Neural progenitor cell (in vitro differentiated cells): Measurements from ENCODE around the gene ATP11A. TPM values are rescaled to one million over a fixed set of nuclear protein-coding genes. Genes with fewer than 3 reads are reported as not detected.

Experiments
- DNase-seq: peaks from one replicate; pipeline ENCODE4 v3.0.0-alpha.2; 2016; ENCODE audit warnings: low spot score
- H2AFZ ChIP-seq: fragments of 200-600 bp; sonication (generic); replicated peaks from 2 replicates; pipeline ENCODE4 v1.6.1; 2016; ENCODE audit warnings: antibody characterized with exemption
- H3F3A ChIP-seq: fragments of 200-600 bp; sonication (generic); 2 replicates; pipeline ENCODE4 v1.6.1; 2016; ENCODE audit warnings: antibody characterized with exemption, low read depth
- H3K27ac ChIP-seq: fragments of 200-600 bp; sonication (generic); 2 replicates; pipeline ENCODE4 v1.5.1; 2016; ENCODE audit warnings: mild to moderate bottlenecking
- H3K27me3 ChIP-seq: fragments of 200-600 bp; sonication (generic); 2 replicates; pipeline ENCODE4 v1.6.1; 2016; ENCODE audit warnings: mild to moderate bottlenecking, moderate library complexity
- H3K36me3 ChIP-seq: fragments of 200-600 bp; sonication (generic); 2 replicates; pipeline ENCODE4 v1.5.1; 2016
- H3K4me1 ChIP-seq: fragments of 200-600 bp; sonication (generic); 2 replicates; pipeline ENCODE4 v1.6.1; 2016; ENCODE audit warnings: mixed run types
- H3K4me2 ChIP-seq: fragments of 200-600 bp; sonication (generic); 2 replicates; pipeline ENCODE4 v1.6.1; 2016
- H3K4me3 ChIP-seq: fragments of 200-600 bp; sonication (generic); 2 replicates; pipeline ENCODE4 v1.5.1; 2016
- H3K79me2 ChIP-seq: fragments of 200-600 bp; sonication (generic); 2 replicates; pipeline ENCODE4 v1.6.1; 2016; ENCODE audit warnings: low read depth
- H3K9ac ChIP-seq: fragments of 200-600 bp; sonication (generic); 2 replicates; pipeline ENCODE4 v1.6.1; 2016
- H3K9me3 ChIP-seq: fragments of 200-600 bp; sonication (generic); 2 replicates; pipeline ENCODE4 v1.5.1; 2016; ENCODE audit warnings: low read depth
- H4K20me1 ChIP-seq: fragments of 200-600 bp; sonication (generic); 2 replicates; pipeline ENCODE4 v1.6.1; 2016; ENCODE audit warnings: low read depth
- H3K27ac Mint-ChIP-seq: 3 replicates; pipeline ENCODE4 v1.8.0; 2021; ENCODE audit warnings: mixed read lengths
- H3K27me3 Mint-ChIP-seq: 2 replicates; pipeline ENCODE4 v1.8.0; 2022; ENCODE audit warnings: low read depth, mild to moderate bottlenecking, inconsistent platforms, moderate library complexity, mixed read lengths; ENCODE audit not compliant: insufficient read depth
- H3K36me3 Mint-ChIP-seq: 3 replicates; pipeline ENCODE4 v1.8.0; 2021; ENCODE audit warnings: mixed read lengths
- H3K4me1 Mint-ChIP-seq: 3 replicates; pipeline ENCODE4 v1.8.0; 2021; ENCODE audit warnings: mixed read lengths
- H3K4me3 Mint-ChIP-seq: 3 replicates; pipeline ENCODE4 v1.8.0; 2021; ENCODE audit warnings: mild to moderate bottlenecking, moderate library complexity, mixed read lengths
- H3K9me3 Mint-ChIP-seq: 3 replicates; pipeline ENCODE4 v1.8.0; 2020; ENCODE audit warnings: mixed read lengths
- CTCF ChIP-seq: fragments of 200-600 bp; sonication (generic); IDR thresholded peaks from 2 replicates; pipeline ENCODE4 v1.5.1; 2017; ENCODE audit warnings: antibody characterized with exemption, mild to moderate bottlenecking
- EZH2 ChIP-seq: fragments of 200-600 bp; sonication (generic); IDR thresholded peaks from 2 replicates; pipeline ENCODE4 v1.6.1; 2017; ENCODE audit warnings: antibody characterized with exemption, mild to moderate bottlenecking, moderate library complexity
- EZH2phosphoT487 ChIP-seq: fragments of 200-600 bp; sonication (generic); IDR thresholded peaks from 2 replicates; pipeline ENCODE4 v1.6.1; 2017; ENCODE audit warnings: antibody characterized with exemption
- total RNA-seq: library from RNA; depleted of rRNA; stranded (reverse); fragments of >200 nt; gene quantifications from 2 replicates; pipeline ENCODE4 v1.2.3, GENCODE V29; 2015; ENCODE audit warnings: low replicate concordance

The ATP11A gene
- total RNA-seq, 1 donor from 2014 or later: 12.6 TPM

DNA sequence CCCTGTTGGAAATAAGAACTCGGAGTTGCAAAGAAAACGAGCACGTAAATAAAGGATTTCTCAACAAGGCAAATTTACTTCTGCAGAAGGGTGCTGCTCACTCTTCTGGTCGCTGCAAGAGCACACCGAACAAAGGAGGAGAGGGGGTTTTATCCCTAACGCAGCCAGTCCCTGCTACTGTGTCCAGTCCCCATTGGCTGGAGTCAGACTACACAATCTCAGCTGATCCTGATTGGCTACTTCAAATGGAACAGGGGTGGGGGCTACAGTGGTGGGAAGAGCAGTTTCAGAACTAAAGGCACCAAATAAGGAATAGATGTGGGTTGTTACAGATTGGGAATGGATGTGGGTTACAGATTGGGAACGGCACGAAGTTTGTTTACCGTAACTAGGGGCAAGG lies 215.2 kb downstream of the ATP11A start:
- Histone ChIP-seq H3K9ac (peak overlapping the region; percentile 32), H3K4me3 (peak overlapping the region; percentile 30), H3K4me1 (peaks cover 78% of the 10 kb centered on the region), H3K9me3 (no peaks in the 10 kb centered on the region), H3F3A (peaks cover 66% of the 10 kb centered on the region), H4K20me1 (peaks cover 69% of the 10 kb centered on the region), H3K79me2 (peaks cover 64% of the 10 kb centered on the region), H3K4me2 (peak overlapping the region; percentile 69), H3K36me3 (no peaks in the 10 kb centered on the region), H2AFZ (no peak overlapping the region), H3K27me3 (no peaks in the 10 kb centered on the region), H3K27ac (peak overlapping the region; percentile 96)
- peaks cover 54% of the 10 kb centered on the region for H3K36me3 Mint-ChIP-seq
- peak; percentile 77 for DNase-seq
- peaks cover 3% of the 10 kb centered on the region for H3K27me3 Mint-ChIP-seq
- TF ChIP-seq EZH2phosphoT487 (no peak), EZH2 (no peak)
- H3K4me3 Mint-ChIP-seq: peak overlapping the region; percentile 20
- H3K9me3 Mint-ChIP-seq: peaks cover 8% of the 10 kb centered on the region
- H3K27ac Mint-ChIP-seq: no peak overlapping the region
- H3K4me1 Mint-ChIP-seq: peaks cover 57% of the 10 kb centered on the region

- Histone ChIP-seq H2AFZ (no peak overlapping the region), H3K27me3 (no peaks in the 10 kb centered on the region), H3K36me3 (no peaks in the 10 kb centered on the region), H4K20me1 (peaks cover 63% of the 10 kb centered on the region), H3F3A (peaks cover 66% of the 10 kb centered on the region), H3K4me3 (no peak overlapping the region), H3K9me3 (no peaks in the 10 kb centered on the region), H3K4me1 (peaks cover 76% of the 10 kb centered on the region), H3K9ac (no peak overlapping the region), H3K4me2 (peak overlapping the region; percentile 66), H3K27ac (peak overlapping the region; percentile 96), H3K79me2 (peaks cover 59% of the 10 kb centered on the region)
- H3K4me1 Mint-ChIP-seq: peaks cover 52% of the 10 kb centered on the region
- peaks cover 1% of the 10 kb centered on the region for H3K27me3 Mint-ChIP-seq
- peaks cover 54% of the 10 kb centered on the region for H3K36me3 Mint-ChIP-seq
- H3K4me3 Mint-ChIP-seq: no peak overlapping the region
- H3K27ac Mint-ChIP-seq: peak overlapping the region; percentile 78
- peaks cover 8% of the 10 kb centered on the region for H3K9me3 Mint-ChIP-seq
- no peak for DNase-seq
- TF ChIP-seq CTCF (no peak), EZH2phosphoT487 (peak; percentile 33)
These were observed 215.8 kb downstream of the ATP11A start for GRCh38 chr13:112905619-112905989.

GRCh38 chr13:112905990-112906641 lies 216.3 kb downstream of the ATP11A start:
- Mint-ChIP-seq H3K4me1 (peaks cover 49% of the 10 kb centered on the region), H3K27me3 (no peaks in the 10 kb centered on the region), H3K27ac (peak overlapping the region; percentile 89), H3K36me3 (peaks cover 55% of the 10 kb centered on the region), H3K9me3 (peaks cover 8% of the 10 kb centered on the region), H3K4me3 (no peak overlapping the region)
- H3K4me1 ChIP-seq: peaks cover 71% of the 10 kb centered on the region
- no peak overlapping the region for H2AFZ ChIP-seq
- H3K27ac ChIP-seq: peak overlapping the region; percentile 96
- H3K79me2 ChIP-seq: peaks cover 58% of the 10 kb centered on the region
- H3K9me3 ChIP-seq: no peaks in the 10 kb centered on the region
- H3F3A ChIP-seq: peaks cover 61% of the 10 kb centered on the region
- TF ChIP-seq EZH2 (no peak), CTCF (no peak), EZH2phosphoT487 (no peak)
- H3K4me2 ChIP-seq: peak overlapping the region; percentile 66
- H3K36me3 ChIP-seq: no peaks in the 10 kb centered on the region
- H3K27me3 ChIP-seq: no peaks in the 10 kb centered on the region
- no peak overlapping the region for H3K9ac ChIP-seq
- H3K4me3 ChIP-seq: peak overlapping the region; percentile 13
- H4K20me1 ChIP-seq: peaks cover 58% of the 10 kb centered on the region
- DNase-seq: peak; percentile 84

DNA sequence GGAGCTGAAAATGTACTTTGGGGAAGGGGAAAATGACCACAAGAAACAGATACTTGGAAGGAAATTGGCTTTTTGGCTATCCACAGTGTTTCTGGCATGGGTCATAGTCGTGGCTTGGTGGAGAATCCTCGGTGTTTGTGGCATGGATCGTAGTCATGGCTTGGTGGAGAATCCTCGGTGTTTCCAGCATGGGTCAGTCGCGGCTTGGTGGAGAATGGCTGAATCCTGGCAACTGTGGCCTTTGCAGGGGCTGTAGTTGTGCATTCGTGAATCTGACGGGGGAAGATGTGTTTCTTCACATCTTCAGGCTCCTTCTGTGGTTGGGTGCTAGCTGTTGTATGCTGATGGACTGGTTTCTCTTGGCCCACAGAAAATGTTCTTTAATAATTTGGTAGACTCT lies 217.4 kb downstream of the ATP11A start:
- Histone ChIP-seq H2AFZ (no peak overlapping the region), H3K27ac (no peak overlapping the region), H3K4me1 (peaks cover 59% of the 10 kb centered on the region), H4K20me1 (peaks cover 47% of the 10 kb centered on the region), H3K36me3 (no peaks in the 10 kb centered on the region), H3F3A (peaks cover 49% of the 10 kb centered on the region), H3K27me3 (no peaks in the 10 kb centered on the region), H3K4me3 (no peak overlapping the region), H3K9me3 (no peaks in the 10 kb centered on the region), H3K79me2 (peaks cover 58% of the 10 kb centered on the region), H3K4me2 (no peak overlapping the region), H3K9ac (no peak overlapping the region)
- Mint-ChIP-seq H3K27ac (peak overlapping the region; percentile 89), H3K27me3 (no peaks in the 10 kb centered on the region), H3K9me3 (peaks cover 8% of the 10 kb centered on the region), H3K4me3 (no peak overlapping the region), H3K36me3 (peaks cover 53% of the 10 kb centered on the region), H3K4me1 (peaks cover 38% of the 10 kb centered on the region)
- no peak for TF ChIP-seq CTCF
- no peak for TF ChIP-seq EZH2
- TF ChIP-seq EZH2phosphoT487: no peak
- DNase-seq: no peak
